DMS 273 (cell line): ENCODE results near the gene KRT9.
"Not testable (repeated sequence)": the region's sequence is repeated elsewhere in the genome, so short reads cannot be mapped to it uniquely, and the experiment has no call there.

Source experiments
- DNase-seq: peaks from one replicate; lab custom pipeline; 2025; ENCODE audit not compliant: unreplicated experiment; lab: John Stamatoyannopoulos, UW

The KRT9 gene

DNA sequence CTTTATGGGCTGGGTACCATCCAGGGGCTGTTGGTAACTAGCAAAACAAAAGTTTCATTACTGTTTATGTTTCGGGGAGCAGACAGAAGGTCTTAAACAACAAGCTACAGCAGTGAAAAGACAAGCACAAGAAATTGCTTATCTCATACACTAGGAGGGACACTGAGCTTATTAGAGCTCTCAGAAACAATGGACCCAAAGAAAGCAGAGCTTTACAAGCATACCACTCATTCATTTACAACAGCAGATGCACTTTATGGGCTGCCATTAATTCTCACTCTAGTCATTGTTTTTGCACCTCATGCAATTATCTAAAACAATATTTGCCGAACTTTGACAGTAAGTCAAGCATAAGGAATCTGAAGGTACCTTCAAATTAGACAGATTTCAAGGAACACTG lies 30.7 kb upstream of the KRT9 start:
- DNase-seq: no peak

GRCh38 chr17:41600318-41600717 lies 28.5 kb upstream of the KRT9 start:
- no peak for DNase-seq

DNA sequence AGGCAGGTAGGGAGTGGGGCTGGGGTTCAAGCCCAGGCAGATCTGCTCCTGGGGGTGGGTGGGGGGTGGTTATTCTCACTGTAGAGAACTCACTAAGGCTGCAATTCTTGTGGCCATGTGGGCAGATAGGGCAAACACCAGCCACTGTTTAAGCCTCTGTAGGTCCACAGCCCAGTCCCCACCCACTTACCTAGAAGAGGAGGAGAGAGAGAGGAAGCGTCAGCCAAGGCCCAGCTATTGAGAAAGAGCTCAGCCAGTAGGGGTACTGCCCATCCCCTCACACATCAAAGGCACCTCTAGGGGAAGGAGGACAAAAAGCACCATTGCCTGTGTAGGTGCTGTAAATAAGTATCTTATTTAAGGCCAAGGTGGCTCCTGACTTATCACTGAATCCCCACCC lies 27.8 kb upstream of the KRT9 start:
- no peak for DNase-seq

GRCh38 chr17:41595585-41595984 lies 23.7 kb upstream of the KRT9 start:
- no peak for DNase-seq

DNA sequence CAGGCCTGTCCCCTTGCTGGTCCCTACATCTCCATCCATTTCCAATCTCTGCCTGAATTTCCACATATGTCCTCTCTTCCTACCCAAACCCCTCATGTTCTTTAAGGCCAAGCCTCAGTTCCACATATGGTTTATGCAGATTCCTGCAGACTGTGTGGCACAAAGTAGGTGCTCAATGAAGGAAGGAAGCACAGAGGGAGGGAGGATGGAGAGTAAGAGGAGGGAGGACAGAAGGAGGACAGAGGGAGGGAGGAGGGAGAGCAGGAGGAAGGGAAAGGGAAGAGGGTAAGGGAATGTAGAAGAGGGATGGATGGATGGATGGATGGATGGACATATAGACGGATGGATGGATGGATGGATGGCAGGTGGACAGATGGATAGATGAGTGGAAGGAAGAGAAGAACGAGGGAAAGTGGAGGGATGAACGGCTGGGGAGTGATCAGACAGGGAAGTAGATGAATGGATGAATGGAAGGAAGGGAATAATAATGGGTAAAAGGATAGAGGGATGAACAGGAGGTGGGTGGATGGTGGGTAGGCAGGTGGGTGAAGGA lies 22.6 kb upstream of the KRT9 start:
- no peak for DNase-seq

DNA sequence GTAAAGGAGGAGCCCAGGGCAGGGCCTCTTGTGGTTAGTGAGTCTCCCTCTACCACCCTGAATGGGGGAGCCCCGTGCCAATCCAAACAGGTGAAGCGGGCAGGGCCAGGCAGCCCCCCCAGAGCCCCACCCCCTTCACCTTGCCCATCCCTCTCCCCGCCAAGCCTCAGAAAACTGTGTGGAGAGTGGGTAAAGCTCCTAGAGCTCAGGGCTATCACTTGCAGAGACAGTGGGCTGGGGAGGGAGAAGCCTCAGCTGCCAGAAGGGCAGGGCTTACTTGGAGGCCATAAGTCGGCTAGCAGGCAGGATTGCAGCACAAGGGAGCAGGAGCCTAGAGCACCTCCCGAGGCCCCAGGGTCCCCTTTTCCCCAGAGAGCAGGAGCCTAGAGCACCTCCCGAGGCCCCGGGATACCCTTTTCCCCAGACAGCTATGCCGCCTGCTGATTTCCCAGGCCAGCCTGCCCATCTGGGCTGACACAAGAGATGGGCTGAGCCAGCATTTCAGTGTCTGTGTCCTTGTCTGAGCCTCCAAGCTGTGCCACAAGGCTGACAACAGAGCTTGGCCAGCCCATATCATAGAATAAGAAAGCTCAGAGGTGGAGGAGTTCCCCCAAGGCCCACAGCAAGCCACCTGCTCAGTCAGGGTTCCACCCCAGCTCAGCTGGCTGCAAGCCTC lies 21.6 kb upstream of the KRT9 start:
- no peak for DNase-seq

- no peak for DNase-seq
These were observed 20.9 kb upstream of the KRT9 start for GRCh38 chr17:41592601-41593305.

GRCh38 chr17:41589301-41589700 lies 17.4 kb upstream of the KRT9 start:
- DNase-seq: no peak

GRCh38 chr17:41588126-41588810 lies 16.4 kb upstream of the KRT9 start:
- no peak for DNase-seq

- no peak for DNase-seq
These were observed 15.1 kb upstream of the KRT9 start, which contains the start of gene KRT14 for GRCh38 chr17:41586863-41587495. KRT14 (minus strand) TSS chr17:41586895; CDS start chr17:41586834, 61 bp downstream.

DNA sequence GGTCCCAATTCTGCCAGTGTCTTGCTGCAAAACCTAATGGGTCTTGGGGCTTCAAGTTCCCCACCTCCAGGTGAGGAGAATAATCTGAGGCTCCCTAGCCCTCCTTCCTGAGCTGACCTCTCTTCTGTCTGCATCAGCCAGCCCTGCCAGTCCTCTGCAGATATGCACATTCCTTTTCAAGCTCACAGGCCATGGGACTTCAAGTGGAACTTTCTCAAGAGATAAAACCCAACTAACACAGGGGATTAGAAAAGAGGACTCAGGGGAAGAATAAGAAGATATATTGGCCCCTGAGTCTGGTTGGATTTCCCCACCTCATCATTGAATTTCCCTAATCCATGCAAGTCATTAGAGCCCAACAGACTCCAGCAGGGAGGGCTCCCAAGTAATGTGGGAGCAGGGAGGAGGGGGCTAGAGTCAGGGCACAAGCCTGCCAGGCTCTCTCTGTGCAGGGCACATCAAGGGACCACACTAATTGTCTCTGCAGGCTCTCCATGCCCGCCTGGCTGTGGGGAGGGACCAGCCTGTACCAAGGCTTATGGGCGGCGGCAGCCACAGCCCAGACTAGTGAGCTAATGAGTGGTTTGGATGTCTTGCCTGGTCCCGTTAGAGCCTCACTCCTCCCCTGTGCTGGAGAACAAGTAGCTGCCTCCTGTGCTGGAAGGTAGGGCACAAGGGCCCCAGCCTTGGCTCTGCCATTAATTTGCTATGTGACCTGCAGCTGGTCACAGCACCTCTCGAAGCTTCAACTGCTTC lies 13.6 kb upstream of the KRT9 start:
- no peak for DNase-seq

DNA sequence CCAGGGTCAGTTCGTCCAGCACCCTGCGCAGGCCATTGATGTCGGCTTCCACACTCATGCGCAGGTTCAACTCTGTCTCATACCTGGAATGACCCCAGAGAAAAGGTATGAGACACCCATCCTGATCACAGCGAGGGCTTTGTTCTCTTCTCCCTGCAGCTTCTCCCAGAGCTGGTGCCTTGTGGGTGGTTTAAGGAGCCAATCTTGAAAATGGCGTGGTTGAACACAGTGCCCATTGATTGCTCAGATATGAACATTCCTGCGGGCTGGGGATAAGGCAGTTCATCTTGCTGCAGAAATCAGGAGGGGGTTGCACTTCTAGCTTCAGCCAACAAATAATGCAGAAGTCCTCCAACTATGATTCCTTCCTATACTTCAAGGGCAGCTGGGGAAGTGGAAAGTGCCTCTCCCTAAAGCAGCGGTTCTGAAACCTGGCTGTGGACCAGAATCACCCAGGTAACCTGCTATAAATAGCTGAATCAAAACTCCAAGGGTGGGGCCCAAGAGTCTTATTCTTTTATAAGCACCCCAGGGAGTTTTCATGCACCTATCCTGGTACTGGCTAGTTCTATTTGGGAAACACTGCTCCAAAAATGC lies 12.6 kb upstream of the KRT9 start:
- DNase-seq: not testable (repeated sequence)

DNA sequence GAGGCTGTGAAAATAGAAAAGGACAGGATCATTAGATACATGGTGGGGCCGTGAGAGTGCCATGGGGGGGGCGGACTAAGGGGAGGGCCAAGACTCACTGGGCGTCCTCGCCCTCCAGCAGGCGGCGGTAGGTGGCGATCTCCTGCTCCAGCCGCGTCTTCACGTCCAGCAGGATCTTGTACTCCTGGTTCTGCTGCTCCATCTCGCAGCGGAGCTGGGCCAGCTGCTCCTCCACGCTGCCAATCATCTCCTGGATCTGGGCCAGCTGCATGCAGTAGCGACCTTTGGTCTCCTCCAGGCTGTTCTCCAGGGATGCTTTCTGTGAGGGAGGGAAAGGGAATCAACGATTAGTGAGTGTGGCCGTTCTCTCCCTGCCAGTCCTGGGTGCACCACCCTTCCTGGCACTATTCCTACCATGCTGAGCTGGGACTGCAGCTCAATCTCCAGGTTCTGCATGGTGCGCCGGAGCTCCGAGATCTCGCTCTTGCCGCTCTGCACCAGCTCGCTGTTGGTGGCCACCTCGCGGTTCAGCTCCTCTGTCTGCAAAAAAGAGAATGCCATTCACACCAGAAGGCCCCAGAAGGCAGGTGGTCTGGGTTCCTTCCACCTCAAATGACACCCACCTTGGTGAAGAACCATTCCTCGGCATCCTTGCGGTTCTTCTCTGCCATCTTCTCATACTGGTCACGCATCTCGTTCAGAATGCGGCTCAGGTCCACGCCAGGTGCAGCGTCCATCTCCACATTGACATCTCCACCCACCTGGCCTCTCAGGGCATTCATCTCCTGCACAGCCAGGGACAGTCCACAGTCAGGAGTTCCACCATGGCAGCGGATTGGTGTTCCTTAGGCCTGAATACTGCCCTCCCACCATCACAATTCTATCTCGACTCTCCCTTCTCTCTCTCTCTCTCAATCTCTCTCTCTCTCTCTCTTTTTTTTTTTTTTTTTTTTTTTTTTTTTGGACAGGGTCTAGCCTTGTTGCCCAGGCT lies 11.6 kb upstream of the KRT9 start:
- peak; percentile 66 for DNase-seq

DNA sequence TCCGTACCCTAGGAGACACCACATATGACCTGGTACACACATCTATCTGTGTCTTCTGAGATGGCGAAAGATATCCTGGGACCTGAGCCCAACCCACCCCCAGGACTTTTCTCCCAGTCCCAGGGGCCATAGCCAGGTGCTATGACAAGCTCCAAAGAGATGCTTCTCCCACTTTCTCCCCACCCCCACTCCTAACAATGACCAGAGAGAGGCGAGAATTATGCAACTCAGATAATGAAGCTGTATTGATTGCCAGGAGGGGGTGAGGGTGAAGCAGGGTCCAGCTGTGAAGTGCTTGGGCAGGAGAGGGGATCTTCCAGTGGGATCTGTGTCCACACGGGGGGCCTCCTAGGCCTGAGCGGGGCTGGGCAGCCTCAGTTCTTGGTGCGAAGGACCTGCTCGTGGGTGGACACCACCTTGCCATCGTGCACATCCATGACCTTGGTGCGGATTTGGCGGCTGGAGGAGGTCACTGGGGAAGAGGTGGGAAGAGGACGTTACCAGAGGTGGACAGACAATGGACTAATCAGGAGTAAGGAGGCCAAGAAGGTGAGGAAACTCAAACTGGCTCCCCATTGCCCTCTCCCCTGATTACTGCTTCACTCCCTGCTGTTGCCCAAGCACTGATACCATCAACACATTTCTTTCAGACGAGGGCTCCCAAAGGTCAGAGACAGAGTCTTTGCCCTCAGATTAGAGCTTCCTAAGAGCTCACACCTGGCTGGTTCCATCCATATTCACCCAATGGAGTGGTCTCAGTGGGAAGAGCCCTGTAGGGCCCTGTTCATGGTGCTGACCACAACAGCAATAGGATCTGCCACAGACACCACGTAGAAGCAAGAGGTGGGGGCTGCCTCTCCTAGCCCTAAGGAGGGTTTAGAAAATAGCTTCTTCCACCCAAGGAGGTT lies 10.5 kb upstream of the KRT9 start:
- not testable (repeated sequence) for DNase-seq

- no peak for DNase-seq
These were observed 9.7 kb upstream of the KRT9 start for GRCh38 chr17:41581366-41582060.

GRCh38 chr17:41580687-41581365 lies 9.0 kb upstream of the KRT9 start:
- DNase-seq: no peak

DNA sequence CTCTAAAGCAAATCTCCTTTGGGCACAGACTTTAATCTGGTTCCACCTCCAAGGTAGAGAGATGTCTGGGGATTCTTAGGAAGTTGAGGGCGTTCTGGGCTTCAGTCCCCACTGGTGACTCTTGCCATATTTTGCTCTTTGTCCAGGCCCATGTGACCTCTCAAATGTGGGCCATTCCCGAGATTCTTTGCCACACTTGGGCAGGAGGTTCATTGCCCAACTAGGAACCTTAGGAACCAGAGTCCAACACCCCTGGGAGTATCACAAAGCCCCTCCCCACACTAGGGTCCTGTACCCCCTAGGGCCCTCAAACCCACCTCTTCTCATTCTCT lies 8.4 kb upstream of the KRT9 start:
- no peak for DNase-seq
